HepG2 (cell line): ENCODE data around the gene PRXL2B. TPM values are rescaled to one million over a fixed set of nuclear protein-coding genes. Genes with fewer than 3 reads are reported as not detected.

Source experiments
- GPBP1L1 ChIP-seq: sonication (generic); formaldehyde crosslinking; IDR thresholded peaks from 2 replicates; pipeline ENCODE4 v1.5.0; 2020; ENCODE audit warnings: mild to moderate bottlenecking, missing genetic modification reagents
- HMGXB3 ChIP-seq: sonication (generic); formaldehyde crosslinking; IDR thresholded peaks from 2 replicates; pipeline ENCODE4 v1.4.0; 2020; ENCODE audit warnings: missing genetic modification reagents, borderline replicate concordance
- JUND ChIP-seq: sonication (generic); formaldehyde crosslinking; IDR thresholded peaks from 2 replicates; pipeline ENCODE4 v1.8.0; 2022; ENCODE audit warnings: mild to moderate bottlenecking, missing genetic modification reagents
- NCOA5 ChIP-seq: sonication (generic); formaldehyde crosslinking; IDR thresholded peaks from 2 replicates; pipeline ENCODE4 v1.4.0; 2020; ENCODE audit warnings: missing genetic modification reagents
- PAXIP1 ChIP-seq: sonication (generic); formaldehyde crosslinking; conservative IDR thresholded peaks from 2 replicates; pipeline ENCODE4 v1.4.0; 2020; ENCODE audit warnings: mild to moderate bottlenecking, missing genetic modification reagents, moderate library complexity
- SCMH1 ChIP-seq: sonication (generic); formaldehyde crosslinking; IDR thresholded peaks from 2 replicates; pipeline ENCODE4 v1.9.0; 2021; ENCODE audit warnings: missing genetic modification reagents, mild to moderate bottlenecking, borderline replicate concordance
- ZNF318 ChIP-seq: sonication (generic); formaldehyde crosslinking; IDR thresholded peaks from 2 replicates; pipeline ENCODE4 v1.4.0; 2020; ENCODE audit warnings: mild to moderate bottlenecking, missing genetic modification reagents
- ZNF33B ChIP-seq: sonication (generic); formaldehyde crosslinking; IDR thresholded peaks from 2 replicates; pipeline ENCODE4 v1.5.1; 2020; ENCODE audit warnings: mild to moderate bottlenecking, missing genetic modification reagents
- ZNF546 ChIP-seq: sonication (generic); formaldehyde crosslinking; conservative IDR thresholded peaks from 2 replicates; pipeline ENCODE4 v1.8.1; 2023; ENCODE audit warnings: mild to moderate bottlenecking, missing genetic modification reagents
- ZNF563 ChIP-seq: sonication (generic); formaldehyde crosslinking; IDR thresholded peaks from 2 replicates; pipeline ENCODE4 v1.8.0; 2022; ENCODE audit warnings: mild to moderate bottlenecking, moderate library complexity, missing genetic modification reagents
- polyA plus RNA-seq, 8 experiments: library from polyadenylated mRNA; depleted of rRNA in 3 of 8; stranded (reverse) in 7 of 8; unstranded in 1 of 8; fragments of >200 nt; fragmentation: Illumina TruSeq in 4 of 8; extraction: Trizol in 4 of 8; gene quantifications; 2 replicates each; pipeline versions ENCODE4 v1.2.1 to v1.2.3, GENCODE V29; 2011 to 2016; ENCODE audit warnings: low read depth in 4 of 8, missing spikeins in 1 of 8, mixed read lengths in 1 of 8; ENCODE audit not compliant: insufficient read depth in 1 of 8
- total RNA-seq, 5 experiments: library from RNA; depleted of rRNA; stranded (reverse); fragments of >200 nt; fragmentation: Illumina TruSeq; extraction: Trizol; gene quantifications; 2 replicates each; pipeline ENCODE4 v1.2.3, GENCODE V29; 2016; ENCODE audit warnings: low read depth in 1 of 5

Gene PRXL2B
- total and polyA plus RNA-seq, 2 of the 13 experiments (the other 11 are each of a cell fraction or from before 2014, with no cell fraction given): 16.8 to 22.1 TPM

- TF ChIP-seq HMGXB3 (CRISPR knock-in tag): peak; percentile 24; the same call in 1 of the 2 replicates
- TF ChIP-seq GPBP1L1 (CRISPR knock-in tag): no peak
- TF ChIP-seq ZNF33B (CRISPR knock-in tag): no peak
- TF ChIP-seq ZNF318 (CRISPR knock-in tag): no peak
- peak; percentile 37; the same call in 1 of the 2 replicates for TF ChIP-seq PAXIP1 (CRISPR knock-in tag)
- TF ChIP-seq ZNF563: no peak
- no peak for TF ChIP-seq SCMH1 (CRISPR knock-in tag)
- TF ChIP-seq JUND (CRISPR knock-in tag): no peak
- TF ChIP-seq ZNF546 (CRISPR knock-in tag): no peak
- no peak for TF ChIP-seq NCOA5
These were observed 1.1 kb upstream of the PRXL2B start (continued) for GRCh38 chr1:2585318-2586092.
